Body of pancreas (tissue), 4 donors: Measurements from ENCODE around the gene PANK1. TPM values are rescaled to one million over a fixed set of nuclear protein-coding genes. Genes with fewer than 3 reads are reported as not detected.

Experiments used
- ATAC-seq: fragments of 150-250 bp; one replicate; pipeline ENCODE4 v1.9.1; 2016
- DNase-seq, 4 donors: peaks; one replicate each; pipeline ENCODE4 v3.0.0-alpha.2; 2019
- H3K27ac ChIP-seq, 4 donors: fragments of 200-600 bp; sonication (generic); 1 replicate in 3 of 4; 2 replicates in 1 of 4; pipeline versions ENCODE4 v1.5.1 to v1.6.1; 2016 to 2019; ENCODE audit warnings: mild to moderate bottlenecking in 1 of 4, mixed read lengths in 1 of 4, moderate library complexity in 1 of 4
- H3K27me3 ChIP-seq, 2 donors: fragments of 200-600 bp; sonication (generic); one replicate each; pipeline ENCODE4 v1.6.0; 2016; ENCODE audit warnings: mild to moderate bottlenecking in 1 of 2
- H3K36me3 ChIP-seq, 2 donors: fragments of 200-600 bp; sonication (generic); replicated peaks in 1 of 2; 2 replicates each; pipeline ENCODE4 v1.5.1; 2016; ENCODE audit warnings: low read depth in 2 of 2; ENCODE audit not compliant: insufficient read depth in 1 of 2
- H3K4me1 ChIP-seq: fragments of 200-600 bp; sonication (generic); one replicate; pipeline ENCODE4 v1.6.0; 2016
- H3K4me3 ChIP-seq, 2 donors: fragments of 200-600 bp; sonication (generic); 1 replicate in 1 of 2; 2 replicates in 1 of 2; pipeline ENCODE4 v1.5.1; 2016 to 2019
- H3K9me3 ChIP-seq, 3 donors: fragments of 200-600 bp; sonication (generic); 1 replicate in 2 of 3; 2 replicates in 1 of 3; pipeline ENCODE4 v1.5.1; 2016
- POLR2A ChIP-seq, 3 donors: fragments of 450-650 bp; IDR thresholded peaks; one replicate each; pipeline ENCODE4 v1.6.1; 2016; ENCODE audit warnings: antibody characterized with exemption in 3 of 3, mild to moderate bottlenecking in 2 of 3
- WGBS, 2 donors: methylation state at CpG; one replicate each; pipeline ENCODE4 v1.1.5; 2017; 5-methylcytosine and 5-hydroxymethylcytosine counted together
- intact Hi-C: fragments of 100-400 bp; cut with DNase I; formaldehyde crosslinking; loops from one replicate; pipeline ENCODE4 v1.15.1; 2023
- total RNA-seq, 2 donors: library from RNA; depleted of rRNA; stranded (reverse); fragments of >200 nt; gene quantifications; one replicate each; pipeline ENCODE4 v1.1.0, GENCODE V29; 2016
- TF ChIP-seq, protein P1 (sequence below), 7 experiments: fragments of 450-650 bp in 4 of 7; fragments of 200-600 bp in 3 of 7; sonication (generic) in 3 of 7; IDR thresholded peaks; one replicate each; pipeline ENCODE4 v1.5.1; 2016 to 2019; ENCODE audit warnings: antibody characterized with exemption in 7 of 7

Gene PANK1
- total RNA-seq, 2 donors from 2014 or later = 2.6 to 3.0 TPM

DNA sequence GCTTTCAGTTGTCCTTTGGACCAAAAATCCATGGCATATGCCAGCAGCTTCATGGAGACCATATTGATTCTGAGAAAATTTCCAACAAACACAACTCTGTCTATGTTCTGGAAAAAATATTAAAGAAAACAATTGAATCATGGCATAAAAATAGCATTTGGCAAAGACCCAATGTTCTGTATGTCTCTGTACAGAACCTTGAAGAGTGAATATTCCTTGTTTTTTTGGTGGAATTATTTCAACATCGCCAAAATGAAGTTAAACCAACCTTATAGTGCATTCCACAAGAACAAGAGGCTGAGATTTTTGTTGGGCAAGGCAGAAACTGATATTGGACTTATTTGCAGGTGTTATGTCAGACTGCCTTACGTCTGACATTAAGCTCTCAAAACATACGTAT is 56.4 kb downstream of the PANK1 start:
- Histone ChIP-seq H3K9me3 (no peaks in the 10 kb centered on the region), H3K4me3 (no peak overlapping the region), H3K27me3 (no peaks in the 10 kb centered on the region), H3K4me1 (no peaks in the 10 kb centered on the region), H3K27ac (no peak overlapping the region), H3K36me3 (no peaks in the 10 kb centered on the region)
- ATAC-seq (no peak), DNase-seq (no peak)
- 85 to 89% methylated on average over 3 of the region's 3 CpGs for WGBS, 2 donors
- TF ChIP-seq, protein P1, sequence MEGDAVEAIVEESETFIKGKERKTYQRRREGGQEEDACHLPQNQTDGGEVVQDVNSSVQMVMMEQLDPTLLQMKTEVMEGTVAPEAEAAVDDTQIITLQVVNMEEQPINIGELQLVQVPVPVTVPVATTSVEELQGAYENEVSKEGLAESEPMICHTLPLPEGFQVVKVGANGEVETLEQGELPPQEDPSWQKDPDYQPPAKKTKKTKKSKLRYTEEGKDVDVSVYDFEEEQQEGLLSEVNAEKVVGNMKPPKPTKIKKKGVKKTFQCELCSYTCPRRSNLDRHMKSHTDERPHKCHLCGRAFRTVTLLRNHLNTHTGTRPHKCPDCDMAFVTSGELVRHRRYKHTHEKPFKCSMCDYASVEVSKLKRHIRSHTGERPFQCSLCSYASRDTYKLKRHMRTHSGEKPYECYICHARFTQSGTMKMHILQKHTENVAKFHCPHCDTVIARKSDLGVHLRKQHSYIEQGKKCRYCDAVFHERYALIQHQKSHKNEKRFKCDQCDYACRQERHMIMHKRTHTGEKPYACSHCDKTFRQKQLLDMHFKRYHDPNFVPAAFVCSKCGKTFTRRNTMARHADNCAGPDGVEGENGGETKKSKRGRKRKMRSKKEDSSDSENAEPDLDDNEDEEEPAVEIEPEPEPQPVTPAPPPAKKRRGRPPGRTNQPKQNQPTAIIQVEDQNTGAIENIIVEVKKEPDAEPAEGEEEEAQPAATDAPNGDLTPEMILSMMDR (IDR thresholded peaks at IDR 0.05) = no peak
- no peak for TF ChIP-seq POLR2A (IDR thresholded peaks at IDR 0.05)
- intact Hi-C loops = no loop called here

DNA sequence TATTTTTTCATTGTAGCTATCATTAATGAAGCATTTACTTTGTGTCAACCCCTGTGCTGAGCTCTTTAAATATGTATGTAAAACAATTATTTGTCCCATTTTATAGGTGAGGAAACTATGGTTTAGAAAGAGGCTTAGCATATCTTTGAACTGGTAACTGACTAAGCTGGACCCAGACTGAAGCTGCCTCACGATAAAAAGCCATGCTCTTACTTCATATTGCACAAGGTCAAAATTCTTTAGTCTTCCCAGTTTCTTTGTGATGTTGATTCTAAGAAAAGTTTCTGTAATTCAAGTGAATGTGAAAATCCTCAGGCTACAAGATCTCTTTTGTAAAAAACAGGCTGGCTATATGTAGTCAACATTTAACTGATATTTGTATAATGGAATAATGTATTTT is 63.0 kb downstream of the PANK1 start:
- Histone ChIP-seq H3K27ac (no peak overlapping the region), H3K4me1 (no peaks in the 10 kb centered on the region), H3K4me3 (no peak overlapping the region), H3K9me3 (no peaks in the 10 kb centered on the region), H3K27me3 (no peaks in the 10 kb centered on the region), H3K36me3 (no peaks in the 10 kb centered on the region)
- intact Hi-C loops = no loop called here
- TF ChIP-seq POLR2A (IDR thresholded peaks at IDR 0.05) = no peak
- TF ChIP-seq, protein P1 (IDR thresholded peaks at IDR 0.05) = no peak
- 87 to 92% methylated on average over 1 of the region's 1 CpG for WGBS, 2 donors
- ATAC-seq (no peak), DNase-seq (no peak)

DNA sequence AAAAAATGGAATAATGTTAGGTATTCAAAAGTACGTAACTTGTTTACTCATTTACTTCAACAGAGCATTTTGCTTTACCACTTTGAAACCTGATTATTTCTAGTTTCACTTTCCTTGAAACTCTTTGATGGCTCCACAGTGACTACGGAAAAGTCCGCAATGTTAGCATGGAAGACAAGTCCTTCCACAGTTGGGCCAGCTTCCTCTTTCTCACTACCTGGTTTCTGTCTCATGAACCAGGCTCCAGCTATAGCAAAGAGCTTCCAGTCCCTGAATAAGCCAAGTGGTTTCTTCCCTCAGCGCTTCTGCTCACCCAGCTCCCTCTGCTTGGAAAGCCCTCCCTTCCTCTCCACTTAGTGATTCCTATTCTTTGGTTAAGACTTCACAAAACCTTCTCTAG is 64.8 kb downstream of the PANK1 start:
- intact Hi-C loops = no loop called here
- no peaks in the 10 kb centered on the region for H3K4me1 ChIP-seq
- no peak for ATAC-seq
- H3K36me3 ChIP-seq = no peaks in the 10 kb centered on the region
- 92% methylated on average over 4 of the region's 4 CpGs for WGBS, 2 donors
- no peak for TF ChIP-seq POLR2A (IDR thresholded peaks at IDR 0.05)
- TF ChIP-seq, protein P1 (IDR thresholded peaks at IDR 0.05) = no peak
- no peak overlapping the region for H3K27ac ChIP-seq
- H3K4me3 ChIP-seq = no peak overlapping the region
- H3K27me3 ChIP-seq = no peaks in the 10 kb centered on the region
- no peaks in the 10 kb centered on the region for H3K9me3 ChIP-seq
- DNase-seq = no peak

DNA sequence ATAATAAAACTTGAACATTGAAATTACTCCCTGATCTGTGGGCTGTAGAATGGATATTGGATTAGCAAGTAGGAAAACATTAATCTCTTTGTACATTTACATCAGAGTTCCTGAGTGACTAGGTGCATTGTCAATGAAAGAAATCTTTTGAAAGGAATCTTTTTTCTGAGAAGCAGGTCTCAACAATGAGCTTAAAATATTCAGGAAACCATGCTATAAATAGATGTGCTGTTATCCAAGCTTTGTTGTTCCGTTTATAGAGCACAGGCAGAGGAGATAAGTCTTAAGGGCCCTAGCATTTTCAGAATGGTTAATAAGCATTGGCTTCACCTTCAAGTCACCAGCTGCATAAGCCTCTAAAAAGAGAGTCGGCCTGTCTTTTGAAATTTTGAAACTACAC is 68.3 kb downstream of the PANK1 start:
- WGBS, 2 donors = 78 to 84% methylated on average over 2 of the region's 2 CpGs
- Histone ChIP-seq H3K4me3 (no peak overlapping the region), H3K9me3 (no peaks in the 10 kb centered on the region), H3K4me1 (peaks cover 13% of the 10 kb centered on the region), H3K27ac (no peak overlapping the region), H3K36me3 (no peaks in the 10 kb centered on the region), H3K27me3 (no peaks in the 10 kb centered on the region)
- TF ChIP-seq POLR2A (IDR thresholded peaks at IDR 0.05) = no peak
- TF ChIP-seq, protein P1 (IDR thresholded peaks at IDR 0.05) = no peak
- DNase-seq (no peak), ATAC-seq (no peak)
- intact Hi-C loops = no loop called here

DNA sequence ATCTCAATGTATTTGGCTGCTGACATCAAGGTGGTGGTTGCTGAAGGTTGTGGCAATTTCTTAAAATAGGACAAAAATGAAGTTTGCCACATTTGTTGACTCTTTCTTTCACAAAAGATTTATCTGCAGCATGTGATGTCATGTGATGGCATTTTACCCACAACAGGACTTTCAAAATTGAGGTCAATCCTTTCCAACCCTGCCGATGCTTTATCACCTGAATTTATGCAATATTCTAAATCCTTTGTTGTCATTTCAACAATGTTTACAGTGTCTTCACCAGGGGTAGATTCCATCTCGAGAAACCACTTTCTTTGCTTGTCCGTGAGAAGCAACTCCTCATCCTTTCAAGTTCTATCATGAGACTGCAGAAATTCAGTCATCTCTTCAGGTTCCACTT is 69.0 kb downstream of the PANK1 start:
- Histone ChIP-seq H3K36me3 (no peaks in the 10 kb centered on the region), H3K27ac (no peak overlapping the region), H3K9me3 (no peaks in the 10 kb centered on the region), H3K27me3 (no peaks in the 10 kb centered on the region), H3K4me3 (no peak overlapping the region), H3K4me1 (peaks cover 13% of the 10 kb centered on the region)
- ATAC-seq = no peak
- intact Hi-C loops = no loop called here
- TF ChIP-seq, protein P1 (IDR thresholded peaks at IDR 0.05) = no peak
- TF ChIP-seq POLR2A (IDR thresholded peaks at IDR 0.05) = no peak
- 84 to 95% methylated on average over 3 of the region's 3 CpGs for WGBS, 2 donors
- no peak for DNase-seq
